Retinal pigment epithelial cell (primary cell): ENCODE data around the gene CRYGN.
A peak's percentile ranks its signal among the peaks of the same experiment; 100 is the strongest.

ENCODE experiments used
- DNase-seq: peaks from one replicate; pipeline ENCODE4 v3.0.0-alpha.2; 2010; ENCODE audit warnings: low read depth
- H3K4me3 ChIP-seq: 2 replicates; pipeline ENCODE4 v1.5.1; 2011; ENCODE audit warnings: mild to moderate bottlenecking, low read length, control low read depth, moderate library complexity
- TF ChIP-seq, protein P1 (sequence below): conservative IDR thresholded peaks from 2 replicates; pipeline ENCODE4 v1.5.1; 2011; ENCODE audit warnings: low read depth, low read length, control low read depth, inconsistent platforms

CRYGN gene

GRCh38 chr7:151429560-151430331, 10.2 kb downstream of the CRYGN start:
- H3K4me3 ChIP-seq, result no peak overlapping the region
- DNase-seq, result no peak
- TF ChIP-seq, protein P1, sequence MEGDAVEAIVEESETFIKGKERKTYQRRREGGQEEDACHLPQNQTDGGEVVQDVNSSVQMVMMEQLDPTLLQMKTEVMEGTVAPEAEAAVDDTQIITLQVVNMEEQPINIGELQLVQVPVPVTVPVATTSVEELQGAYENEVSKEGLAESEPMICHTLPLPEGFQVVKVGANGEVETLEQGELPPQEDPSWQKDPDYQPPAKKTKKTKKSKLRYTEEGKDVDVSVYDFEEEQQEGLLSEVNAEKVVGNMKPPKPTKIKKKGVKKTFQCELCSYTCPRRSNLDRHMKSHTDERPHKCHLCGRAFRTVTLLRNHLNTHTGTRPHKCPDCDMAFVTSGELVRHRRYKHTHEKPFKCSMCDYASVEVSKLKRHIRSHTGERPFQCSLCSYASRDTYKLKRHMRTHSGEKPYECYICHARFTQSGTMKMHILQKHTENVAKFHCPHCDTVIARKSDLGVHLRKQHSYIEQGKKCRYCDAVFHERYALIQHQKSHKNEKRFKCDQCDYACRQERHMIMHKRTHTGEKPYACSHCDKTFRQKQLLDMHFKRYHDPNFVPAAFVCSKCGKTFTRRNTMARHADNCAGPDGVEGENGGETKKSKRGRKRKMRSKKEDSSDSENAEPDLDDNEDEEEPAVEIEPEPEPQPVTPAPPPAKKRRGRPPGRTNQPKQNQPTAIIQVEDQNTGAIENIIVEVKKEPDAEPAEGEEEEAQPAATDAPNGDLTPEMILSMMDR, result no peak

GRCh38 chr7:151429237-151429559, 10.7 kb downstream of the CRYGN start:
- TF ChIP-seq, protein P1, result no peak
- H3K4me3 ChIP-seq, result no peak overlapping the region
- DNase-seq, result no peak

DNA sequence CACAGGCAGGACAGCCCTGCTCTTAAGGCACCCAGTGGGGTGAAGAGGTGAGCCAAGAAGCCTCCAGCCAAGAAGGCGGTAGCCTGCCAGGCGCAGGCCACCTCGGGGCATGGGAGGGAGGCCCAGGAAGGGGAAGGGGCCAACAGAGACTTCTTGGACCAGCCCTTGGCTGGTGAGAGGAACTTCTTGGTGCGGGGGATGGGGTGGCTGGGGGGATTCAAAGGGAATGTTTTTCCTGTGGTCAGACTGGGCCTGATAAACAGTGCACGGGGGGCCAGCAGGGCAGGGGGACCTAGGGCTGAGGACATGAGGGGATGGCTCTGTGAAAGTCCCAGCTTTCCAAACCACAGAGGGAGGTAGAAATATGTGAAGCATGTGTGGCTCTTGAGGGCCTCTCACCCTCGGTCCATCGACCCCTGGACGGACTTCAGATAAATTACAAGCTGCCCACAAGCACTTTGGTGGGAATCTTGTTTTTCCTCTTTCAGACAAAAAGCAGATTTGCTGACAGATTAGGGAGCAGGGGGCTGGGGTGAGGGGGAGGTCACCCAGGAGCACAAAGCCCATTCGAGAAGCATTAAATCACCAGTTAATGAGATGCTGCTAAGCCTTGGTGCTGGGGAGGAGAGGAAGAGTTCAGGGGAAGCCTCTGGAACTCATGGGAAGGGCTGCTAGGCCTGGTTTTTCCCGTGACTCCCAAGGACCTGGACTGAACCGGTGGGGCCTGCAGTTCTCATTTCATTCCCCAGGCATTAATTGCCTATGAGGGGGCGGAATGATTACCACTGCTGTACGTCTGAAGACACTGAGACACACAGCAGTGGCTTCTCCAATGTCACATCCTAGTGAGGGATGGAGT, 11.3 kb downstream of the CRYGN start:
- DNase-seq, result peak; percentile 98
- H3K4me3 ChIP-seq, result no peak overlapping the region
- TF ChIP-seq, protein P1, result no peak

GRCh38 chr7:151427705-151428377, 12.1 kb downstream of the CRYGN start:
- no peak overlapping the region for H3K4me3 ChIP-seq
- no peak for DNase-seq
- TF ChIP-seq, protein P1, result no peak

- TF ChIP-seq, protein P1, result no peak
- DNase-seq, result no peak
- H3K4me3 ChIP-seq, result no peak overlapping the region
Measured at GRCh38 chr7:151426904-151427704, 12.8 kb downstream of the CRYGN start.

- DNase-seq, result peak; percentile 98
- H3K4me3 ChIP-seq, result no peak overlapping the region
- TF ChIP-seq, protein P1, result no peak
Measured at GRCh38 chr7:151426441-151426903, 13.5 kb downstream of the CRYGN start.
